WI38 (cell line): ENCODE results near the gene CCNG1.
A peak's percentile ranks its signal among the peaks of the same experiment; 100 is the strongest.
"Not testable (repeated sequence)": the region's sequence is repeated elsewhere in the genome, so short reads cannot be mapped to it uniquely, and the experiment has no call there.

ENCODE experiments used
- H3K4me3 ChIP-seq: 2 replicates; pipeline ENCODE4 v1.5.1; 2011; ENCODE audit warnings: low read depth, mild to moderate bottlenecking, control low read depth, low read length
- CTCF ChIP-seq: IDR thresholded peaks from 2 replicates; pipeline ENCODE4 v1.5.1; 2012; ENCODE audit warnings: low read depth, mild to moderate bottlenecking, control low read depth, low read length

Gene CCNG1

GRCh38 chr5:163437309-163438182, at the start of gene CCNG1:
Gene CCNG1 (plus strand): TSS chr5:163437595. CDS start chr5:163439257, 1,662 bp downstream.
- no peak for TF ChIP-seq CTCF
- H3K4me3 ChIP-seq, result peak within 1 kb of the TSS; percentile 74

GRCh38 chr5:163395792-163396191, 41.6 kb upstream of the CCNG1 start:
- no peak overlapping the region for H3K4me3 ChIP-seq
- no peak for TF ChIP-seq CTCF

- not testable (repeated sequence) for H3K4me3 ChIP-seq
Observed at GRCh38 chr5:163396818-163397340, 40.5 kb upstream of the CCNG1 start.

- no peak overlapping the region for H3K4me3 ChIP-seq
Observed at GRCh38 chr5:163397354-163397753, 40.0 kb upstream of the CCNG1 start.

GRCh38 chr5:163399923-163400322, 37.5 kb upstream of the CCNG1 start:
- no peak for TF ChIP-seq CTCF
- H3K4me3 ChIP-seq, result no peak overlapping the region

More at GRCh38 chr5:163397354-163397753, 40.0 kb upstream of the CCNG1 start:
- TF ChIP-seq CTCF, result no peak

- TF ChIP-seq CTCF, result no peak
- no peak overlapping the region for H3K4me3 ChIP-seq
Observed at GRCh38 chr5:163401271-163401670, 36.1 kb upstream of the CCNG1 start.

GRCh38 chr5:163402007-163402406, 35.4 kb upstream of the CCNG1 start:
- no peak for TF ChIP-seq CTCF
- H3K4me3 ChIP-seq, result no peak overlapping the region
